Central memory CD8-positive, alpha-beta T cell (primary cell): ENCODE data around the gene ABHD16A.
A peak's percentile ranks its signal among the peaks of the same experiment; 100 is the strongest.

Experiments
- ATAC-seq: fragments of 150-1000 bp; cut with Tn5 transposase; replicated peaks from 2 replicates; pipeline ENCODE4 v1.10.0; 2022; ENCODE audit warnings: mild to moderate bottlenecking, moderate FRiP score, moderate number of reproducible peaks; ENCODE audit not compliant: poor library complexity, severe bottlenecking; ENCODE audit errors: extremely low read depth
- DNase-seq, 2 donors: peaks; one replicate each; pipeline ENCODE4 v3.0.0; 2021; ENCODE audit warnings: low spot score in 2 of 2
- H3K27ac Mint-ChIP-seq: one replicate; pipeline ENCODE4 v1.8.0; 2022; ENCODE audit warnings: low read depth, mild to moderate bottlenecking, moderate library complexity, mixed read lengths
- H3K27me3 Mint-ChIP-seq: one replicate; pipeline ENCODE4 v1.8.0; 2022; ENCODE audit warnings: mixed read lengths
- H3K36me3 Mint-ChIP-seq: one replicate; pipeline ENCODE4 v1.8.0; 2022; ENCODE audit warnings: mild to moderate bottlenecking, moderate library complexity, mixed read lengths; ENCODE audit not compliant: insufficient read depth
- H3K4me1 Mint-ChIP-seq: one replicate; pipeline ENCODE4 v1.8.0; 2022; ENCODE audit warnings: mixed read lengths
- H3K4me3 Mint-ChIP-seq: one replicate; pipeline ENCODE4 v1.8.0; 2022; ENCODE audit warnings: mild to moderate bottlenecking, moderate library complexity, mixed read lengths
- H3K9me3 Mint-ChIP-seq: one replicate; pipeline ENCODE4 v1.8.0; 2022; ENCODE audit warnings: mixed read lengths

The ABHD16A gene

GRCh38 chr6:31665501-31666336 lies 37.4 kb downstream of the ABHD16A start, which contains the start of gene CSNK2B:
Gene CSNK2B (plus strand): TSS chr6:31666080. CDS start chr6:31666832, 752 bp downstream.
- Mint-ChIP-seq H3K36me3 (peaks cover 47% of the 10 kb centered on the region), H3K27ac (peak within 1 kb of the TSS; percentile 94), H3K4me3 (peak within 1 kb of the TSS; percentile 96), H3K4me1 (peaks cover 53% of the 10 kb centered on the region), H3K27me3 (no peaks in the 10 kb centered on the region), H3K9me3 (no peaks in the 10 kb centered on the region)
- DNase-seq (peak; percentile 91 to 97), ATAC-seq (peak; percentile 87)

GRCh38 chr6:31664790-31665500 lies 38.2 kb downstream of the ABHD16A start, which contains the start of gene GPANK1:
Gene GPANK1 (minus strand): TSS chr6:31664997. CDS start chr6:31664478, 519 bp downstream.
- Mint-ChIP-seq H3K27me3 (no peaks in the 10 kb centered on the region), H3K36me3 (peaks cover 42% of the 10 kb centered on the region)

GRCh38 chr6:31663961-31664789 lies 38.9 kb downstream of the ABHD16A start:
- no peaks in the 10 kb centered on the region for H3K27me3 Mint-ChIP-seq
- peak overlapping the region; percentile 96 for H3K4me3 Mint-ChIP-seq
- H3K4me1 Mint-ChIP-seq, result peaks cover 65% of the 10 kb centered on the region
- ATAC-seq, result no peak
- DNase-seq, result no peak
- peaks cover 37% of the 10 kb centered on the region for H3K36me3 Mint-ChIP-seq
- H3K9me3 Mint-ChIP-seq, result no peaks in the 10 kb centered on the region
- H3K27ac Mint-ChIP-seq, result peak overlapping the region; percentile 94

More at GRCh38 chr6:31664790-31665500, 38.2 kb downstream of the ABHD16A start, which contains the start of gene GPANK1:
- peak; percentile 44 for ATAC-seq
- DNase-seq, result peak; percentile 80 to 82
- Mint-ChIP-seq H3K27ac (peak within 1 kb of the TSS; percentile 94), H3K4me3 (peak within 1 kb of the TSS; percentile 96), H3K9me3 (no peaks in the 10 kb centered on the region), H3K4me1 (peaks cover 57% of the 10 kb centered on the region)

- H3K36me3 Mint-ChIP-seq, result peaks cover 38% of the 10 kb centered on the region
- peak overlapping the region; percentile 94 for H3K27ac Mint-ChIP-seq
- no peak for DNase-seq
- H3K4me3 Mint-ChIP-seq, result peak overlapping the region; percentile 96
- ATAC-seq, result no peak
- H3K4me1 Mint-ChIP-seq, result peaks cover 73% of the 10 kb centered on the region
- no peaks in the 10 kb centered on the region for H3K27me3 Mint-ChIP-seq
- H3K9me3 Mint-ChIP-seq, result no peaks in the 10 kb centered on the region
These were observed 39.8 kb downstream of the ABHD16A start for GRCh38 chr6:31663126-31663960.

- peaks cover 76% of the 10 kb centered on the region for H3K4me1 Mint-ChIP-seq
- peak overlapping the region; percentile 96 for H3K4me3 Mint-ChIP-seq
- no peak for DNase-seq
- no peaks in the 10 kb centered on the region for H3K27me3 Mint-ChIP-seq
- no peak overlapping the region for H3K27ac Mint-ChIP-seq
- no peak for ATAC-seq
- no peaks in the 10 kb centered on the region for H3K9me3 Mint-ChIP-seq
- H3K36me3 Mint-ChIP-seq, result peaks cover 38% of the 10 kb centered on the region
These were observed 40.9 kb downstream of the ABHD16A start for GRCh38 chr6:31662124-31662723.

GRCh38 chr6:31661262-31662123 lies 41.6 kb downstream of the ABHD16A start:
- H3K4me3 Mint-ChIP-seq, result peak overlapping the region; percentile 90
- DNase-seq (no peak), ATAC-seq (no peak)
- no peaks in the 10 kb centered on the region for H3K9me3 Mint-ChIP-seq
- peaks cover 38% of the 10 kb centered on the region for H3K36me3 Mint-ChIP-seq
- H3K27me3 Mint-ChIP-seq, result no peaks in the 10 kb centered on the region
- H3K27ac Mint-ChIP-seq, result peak overlapping the region; percentile 78
- H3K4me1 Mint-ChIP-seq, result peaks cover 74% of the 10 kb centered on the region

GRCh38 chr6:31660381-31661261 lies 42.5 kb downstream of the ABHD16A start, which contains the start of gene C6orf47:
Gene C6orf47 (minus strand): TSS chr6:31660778. CDS start chr6:31659947, 831 bp downstream.
- Mint-ChIP-seq H3K9me3 (no peaks in the 10 kb centered on the region), H3K4me1 (peaks cover 75% of the 10 kb centered on the region), H3K27me3 (no peaks in the 10 kb centered on the region), H3K36me3 (peaks cover 32% of the 10 kb centered on the region), H3K27ac (peak within 1 kb of the TSS; percentile 78), H3K4me3 (peak within 1 kb of the TSS; percentile 90)
- ATAC-seq, result peak; percentile 64
- peak; percentile 53 to 57 for DNase-seq

- H3K9me3 Mint-ChIP-seq, result no peaks in the 10 kb centered on the region
- peak overlapping the region; percentile 90 for H3K4me3 Mint-ChIP-seq
- DNase-seq, result no peak
- peaks cover 76% of the 10 kb centered on the region for H3K4me1 Mint-ChIP-seq
- H3K36me3 Mint-ChIP-seq, result peaks cover 28% of the 10 kb centered on the region
- peak overlapping the region; percentile 78 for H3K27ac Mint-ChIP-seq
- peak; percentile 54 for ATAC-seq
- H3K27me3 Mint-ChIP-seq, result no peaks in the 10 kb centered on the region
These were observed 43.3 kb downstream of the ABHD16A start for GRCh38 chr6:31659649-31660380.

- peak overlapping the region; percentile 90 for H3K4me3 Mint-ChIP-seq
- peaks cover 69% of the 10 kb centered on the region for H3K4me1 Mint-ChIP-seq
- no peak for ATAC-seq
- no peaks in the 10 kb centered on the region for H3K27me3 Mint-ChIP-seq
- H3K27ac Mint-ChIP-seq, result peak overlapping the region; percentile 78
- no peaks in the 10 kb centered on the region for H3K9me3 Mint-ChIP-seq
- H3K36me3 Mint-ChIP-seq, result peaks cover 23% of the 10 kb centered on the region
- no peak for DNase-seq
These were observed 44.0 kb downstream of the ABHD16A start for GRCh38 chr6:31658983-31659648.
